Measurements from ENCODE around the gene AGPAT2.

GRCh38 chr9:136684799-136685198 lies 2.5 kb downstream of the AGPAT2 start:
- TF ChIP-seq POLR2AphosphoS5 (IDR thresholded peaks at IDR 0.05; ENCODE audit: low read depth, low read length) = no peak
- no peak for TF ChIP-seq POLR2A (IDR thresholded peaks at IDR 0.05; ENCODE audit: low read depth, low read length)
